ENCODE results near the gene EFCAB11.

Gene EFCAB11

GRCh38 chr14:89773644-89774316 lies 180.8 kb downstream of the EFCAB11 start:
- DNase-seq (ENCODE audit: low read depth in 1 of 2, low spot score in 1 of 2), result peak; percentile 8 to 44

GRCh38 chr14:89773151-89773550 lies 181.4 kb downstream of the EFCAB11 start:
- no peak for DNase-seq (ENCODE audit: low read depth in 1 of 2, low spot score in 1 of 2)

DNA sequence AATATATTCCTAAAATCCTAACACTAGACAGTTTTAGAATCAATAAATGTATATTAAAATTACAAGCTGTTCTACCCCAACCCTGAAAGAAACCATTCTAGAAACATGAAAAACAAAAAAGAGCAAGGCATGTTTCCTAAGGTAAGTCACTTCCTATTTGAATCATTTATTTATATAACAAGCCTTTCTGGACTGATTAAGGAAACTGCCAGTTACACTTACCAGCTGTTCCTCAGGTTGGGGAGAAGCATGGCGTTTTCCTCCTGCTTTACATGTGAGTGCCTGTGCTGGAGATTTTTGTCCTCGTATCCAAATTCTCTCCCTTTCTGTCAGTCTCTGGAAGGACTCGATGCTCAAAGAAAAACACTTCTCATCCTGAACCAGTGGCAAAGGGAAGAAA lies 183.3 kb downstream of the EFCAB11 start:
- no peak for DNase-seq (ENCODE audit: low read depth in 1 of 2, low spot score in 1 of 2)

DNA sequence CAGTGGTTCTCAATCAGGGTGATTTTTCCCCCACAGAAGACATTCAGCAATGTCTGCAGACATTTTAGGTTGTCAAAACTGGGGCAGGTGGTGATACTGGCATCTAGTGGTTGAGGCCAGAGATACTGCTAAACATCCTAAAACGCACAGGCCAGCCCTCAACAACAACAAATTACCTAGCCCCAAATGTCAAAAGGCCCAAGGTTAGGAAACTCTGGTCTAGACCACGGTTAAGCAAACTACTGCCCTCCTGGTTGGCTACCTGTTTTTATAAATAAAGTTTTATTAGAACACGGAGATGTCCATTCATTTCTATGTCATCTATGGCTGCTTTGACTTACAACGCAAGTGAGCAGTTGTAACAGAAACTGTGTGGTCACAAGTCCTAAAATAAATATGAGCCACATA lies 186.7 kb downstream of the EFCAB11 start:
- DNase-seq (ENCODE audit: low read depth in 1 of 2, low spot score in 1 of 2), result peak; percentile 22 to 26

GRCh38 chr14:89767131-89767530 lies 187.4 kb downstream of the EFCAB11 start:
- no peak for DNase-seq (ENCODE audit: low read depth in 1 of 2, low spot score in 1 of 2)

GRCh38 chr14:89765346-89765745 lies 189.2 kb downstream of the EFCAB11 start:
- DNase-seq (ENCODE audit: low read depth in 1 of 2, low spot score in 1 of 2), result no peak

GRCh38 chr14:89760086-89760485 lies 194.4 kb downstream of the EFCAB11 start:
- DNase-seq (ENCODE audit: low read depth in 1 of 2, low spot score in 1 of 2), result no peak

- DNase-seq (ENCODE audit: low read depth in 1 of 2, low spot score in 1 of 2), result no peak
Measured at GRCh38 chr14:89757313-89757939, 197.1 kb downstream of the EFCAB11 start.

DNA sequence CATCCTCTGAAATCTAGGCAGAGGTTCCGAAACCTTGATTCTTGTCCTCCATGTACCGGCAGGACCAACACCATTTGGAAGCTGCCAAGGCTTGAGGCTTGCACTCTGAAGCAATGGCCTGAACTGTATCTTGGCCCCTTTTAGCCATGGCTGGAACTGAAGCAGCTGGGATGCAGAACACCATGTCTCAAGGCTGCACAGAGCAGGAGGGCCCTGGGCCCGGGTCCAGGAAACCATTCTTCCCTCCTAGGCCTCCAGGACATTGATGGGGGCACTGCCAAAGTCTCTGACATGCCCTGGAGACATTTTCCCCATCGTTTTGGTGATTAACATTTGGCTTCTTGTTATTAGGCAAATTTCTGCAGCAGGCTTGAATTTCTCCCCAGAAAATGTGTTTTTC lies 198.7 kb downstream of the EFCAB11 start:
- no peak for DNase-seq (ENCODE audit: low read depth in 1 of 2, low spot score in 1 of 2)

- DNase-seq (ENCODE audit: low read depth in 1 of 2, low spot score in 1 of 2), result no peak
Measured at GRCh38 chr14:89753828-89754412, 200.6 kb downstream of the EFCAB11 start.

DNA sequence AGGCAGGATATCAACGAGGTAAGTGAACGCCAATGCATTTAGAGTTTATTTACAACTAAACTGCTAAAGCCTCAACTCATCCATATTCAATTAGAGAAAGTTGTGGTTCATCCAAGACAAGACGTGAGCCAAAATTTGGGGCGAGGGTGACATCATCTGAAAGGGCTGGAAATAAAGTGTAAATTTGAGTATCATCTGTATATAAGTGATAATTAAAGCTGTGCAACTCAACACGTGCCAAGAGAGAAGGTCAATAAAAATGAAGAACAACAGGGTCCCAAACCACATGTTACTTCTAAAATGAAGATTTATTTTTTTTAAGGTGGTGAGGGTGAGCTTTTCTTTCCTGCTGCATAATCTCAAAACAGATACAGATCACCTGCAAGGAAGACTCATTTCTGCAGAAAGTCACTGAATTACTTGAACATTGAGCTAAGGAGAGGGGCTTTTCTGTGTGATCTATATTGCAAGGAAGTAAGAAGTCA lies 203.6 kb downstream of the EFCAB11 start:
- DNase-seq (ENCODE audit: low read depth in 1 of 2, low spot score in 1 of 2), result no peak

GRCh38 chr14:89750281-89750755 lies 204.2 kb downstream of the EFCAB11 start:
- no peak for DNase-seq (ENCODE audit: low read depth in 1 of 2, low spot score in 1 of 2)

DNA sequence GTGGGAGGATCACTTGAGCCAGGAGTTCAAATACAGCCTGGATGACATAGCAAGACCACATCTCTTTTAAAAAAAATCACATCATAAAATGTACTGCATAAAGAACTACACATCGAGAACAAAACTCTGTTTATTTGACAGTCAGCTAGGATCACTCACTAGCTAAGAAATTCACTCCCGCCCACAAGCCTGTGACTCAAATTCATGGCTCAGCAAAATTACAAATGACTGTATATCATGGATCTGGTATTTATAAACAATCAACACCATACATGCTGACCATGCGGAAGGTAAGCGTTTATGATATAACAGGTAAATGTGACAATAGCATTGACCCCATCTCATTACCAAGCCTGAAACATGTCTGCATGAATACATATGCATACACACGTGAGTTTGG lies 206.5 kb downstream of the EFCAB11 start:
- DNase-seq (ENCODE audit: low read depth in 1 of 2, low spot score in 1 of 2), result no peak

- no peak for DNase-seq (ENCODE audit: low read depth in 1 of 2, low spot score in 1 of 2)
Measured at GRCh38 chr14:89747126-89747525, 207.4 kb downstream of the EFCAB11 start.

- no peak for DNase-seq (ENCODE audit: low read depth in 1 of 2, low spot score in 1 of 2)
Measured at GRCh38 chr14:89746654-89747053, 207.9 kb downstream of the EFCAB11 start.

- DNase-seq (ENCODE audit: low read depth in 1 of 2, low spot score in 1 of 2), result no peak
Measured at GRCh38 chr14:89746135-89746534, 208.4 kb downstream of the EFCAB11 start.
